ENCODE data around the gene YARS1.

The YARS1 gene

GRCh38 chr1:32758177-32758794 lies 58.9 kb downstream of the YARS1 start:
- H3K36me3 ChIP-seq (ENCODE audit: insufficient read depth, low read length) = no peaks in the 10 kb centered on the region
- peaks cover 53% of the 10 kb centered on the region for H3K4me1 ChIP-seq (ENCODE audit: insufficient read depth, low read length)
- no peaks in the 10 kb centered on the region for H3K9me3 ChIP-seq (ENCODE audit: control insufficient read depth, insufficient read depth, low read length)
- no peak overlapping the region for H3K9ac ChIP-seq (ENCODE audit: low read depth, low read length)

- Histone ChIP-seq H3K9ac (ENCODE audit: low read depth, low read length) (no peak overlapping the region), H3K4me1 (ENCODE audit: insufficient read depth, low read length) (peaks cover 54% of the 10 kb centered on the region), H3K36me3 (ENCODE audit: insufficient read depth, low read length) (no peaks in the 10 kb centered on the region), H3K9me3 (ENCODE audit: control insufficient read depth, insufficient read depth, low read length) (no peaks in the 10 kb centered on the region)
These were observed 59.8 kb downstream of the YARS1 start for GRCh38 chr1:32757213-32757895.

- 0 out of 2 replicates have a peak overlapping the region, but pooled peaks have one; percentile 3 for H3K9ac ChIP-seq (ENCODE audit: low read depth, low read length)
- no peaks in the 10 kb centered on the region for H3K9me3 ChIP-seq (ENCODE audit: control insufficient read depth, insufficient read depth, low read length)
- no peaks in the 10 kb centered on the region for H3K36me3 ChIP-seq (ENCODE audit: insufficient read depth, low read length)
- H3K4me1 ChIP-seq (ENCODE audit: insufficient read depth, low read length) = peaks cover 39% of the 10 kb centered on the region
These were observed 61.4 kb downstream of the YARS1 start for GRCh38 chr1:32755810-32756159.

- Histone ChIP-seq H3K36me3 (ENCODE audit: insufficient read depth, low read length) (no peaks in the 10 kb centered on the region), H3K4me1 (ENCODE audit: insufficient read depth, low read length) (peaks cover 39% of the 10 kb centered on the region), H3K9ac (ENCODE audit: low read depth, low read length) (peak overlapping the region; percentile 46), H3K9me3 (ENCODE audit: control insufficient read depth, insufficient read depth, low read length) (no peaks in the 10 kb centered on the region)
These were observed 61.9 kb downstream of the YARS1 start for GRCh38 chr1:32755098-32755809.

- H3K9ac ChIP-seq (ENCODE audit: low read depth, low read length) = peak overlapping the region; percentile 91
- no peaks in the 10 kb centered on the region for H3K9me3 ChIP-seq (ENCODE audit: control insufficient read depth, insufficient read depth, low read length)
- H3K36me3 ChIP-seq (ENCODE audit: insufficient read depth, low read length) = no peaks in the 10 kb centered on the region
- H3K4me1 ChIP-seq (ENCODE audit: insufficient read depth, low read length) = peaks cover 35% of the 10 kb centered on the region
These were observed 62.7 kb downstream of the YARS1 start for GRCh38 chr1:32754317-32755097.

GRCh38 chr1:32753532-32754316 lies 63.4 kb downstream of the YARS1 start:
- Histone ChIP-seq H3K9ac (ENCODE audit: low read depth, low read length) (peak overlapping the region; percentile 91), H3K36me3 (ENCODE audit: insufficient read depth, low read length) (no peaks in the 10 kb centered on the region), H3K4me1 (ENCODE audit: insufficient read depth, low read length) (peaks cover 27% of the 10 kb centered on the region), H3K9me3 (ENCODE audit: control insufficient read depth, insufficient read depth, low read length) (no peaks in the 10 kb centered on the region)

- H3K4me1 ChIP-seq (ENCODE audit: insufficient read depth, low read length) = peaks cover 4% of the 10 kb centered on the region; the same call in 1 of the 2 replicates
- no peaks in the 10 kb centered on the region for H3K9me3 ChIP-seq (ENCODE audit: control insufficient read depth, insufficient read depth, low read length)
- no peak overlapping the region for H3K9ac ChIP-seq (ENCODE audit: low read depth, low read length)
- H3K36me3 ChIP-seq (ENCODE audit: insufficient read depth, low read length) = no peaks in the 10 kb centered on the region
These were observed 67.4 kb downstream of the YARS1 start for GRCh38 chr1:32749771-32750170.

- H3K36me3 ChIP-seq (ENCODE audit: insufficient read depth, low read length) = no peaks in the 10 kb centered on the region
- no peak overlapping the region for H3K9ac ChIP-seq (ENCODE audit: low read depth, low read length)
- H3K9me3 ChIP-seq (ENCODE audit: control insufficient read depth, insufficient read depth, low read length) = no peaks in the 10 kb centered on the region
- peaks cover 4% of the 10 kb centered on the region; the same call in 1 of the 2 replicates for H3K4me1 ChIP-seq (ENCODE audit: insufficient read depth, low read length)
These were observed 67.8 kb downstream of the YARS1 start for GRCh38 chr1:32749332-32749731.

GRCh38 chr1:32748926-32749325 lies 68.2 kb downstream of the YARS1 start:
- Histone ChIP-seq H3K4me1 (ENCODE audit: insufficient read depth, low read length) (peaks cover 4% of the 10 kb centered on the region; the same call in 1 of the 2 replicates), H3K9me3 (ENCODE audit: control insufficient read depth, insufficient read depth, low read length) (no peaks in the 10 kb centered on the region), H3K36me3 (ENCODE audit: insufficient read depth, low read length) (no peaks in the 10 kb centered on the region), H3K9ac (ENCODE audit: low read depth, low read length) (no peak overlapping the region)

- Histone ChIP-seq H3K36me3 (ENCODE audit: insufficient read depth, low read length) (no peaks in the 10 kb centered on the region), H3K9ac (ENCODE audit: low read depth, low read length) (no peak overlapping the region), H3K4me1 (ENCODE audit: insufficient read depth, low read length) (peaks cover 4% of the 10 kb centered on the region; the same call in 1 of the 2 replicates), H3K9me3 (ENCODE audit: control insufficient read depth, insufficient read depth, low read length) (no peaks in the 10 kb centered on the region)
These were observed 68.8 kb downstream of the YARS1 start for GRCh38 chr1:32748348-32748747.

GRCh38 chr1:32746130-32746529 lies 71.0 kb downstream of the YARS1 start:
- Histone ChIP-seq H3K9ac (ENCODE audit: low read depth, low read length) (no peak overlapping the region), H3K36me3 (ENCODE audit: insufficient read depth, low read length) (no peaks in the 10 kb centered on the region), H3K4me1 (ENCODE audit: insufficient read depth, low read length) (peaks cover 10% of the 10 kb centered on the region; the same call in 1 of the 2 replicates), H3K9me3 (ENCODE audit: control insufficient read depth, insufficient read depth, low read length) (no peaks in the 10 kb centered on the region)

GRCh38 chr1:32744071-32744425 lies 73.1 kb downstream of the YARS1 start:
- Histone ChIP-seq H3K36me3 (ENCODE audit: insufficient read depth, low read length) (no peaks in the 10 kb centered on the region), H3K9ac (ENCODE audit: low read depth, low read length) (no peak overlapping the region), H3K9me3 (ENCODE audit: control insufficient read depth, insufficient read depth, low read length) (no peaks in the 10 kb centered on the region), H3K4me1 (ENCODE audit: insufficient read depth, low read length) (peaks cover 17% of the 10 kb centered on the region; the same call in 1 of the 2 replicates)

GRCh38 chr1:32743380-32744070 lies 73.6 kb downstream of the YARS1 start:
- Histone ChIP-seq H3K9ac (ENCODE audit: low read depth, low read length) (no peak overlapping the region), H3K36me3 (ENCODE audit: insufficient read depth, low read length) (no peaks in the 10 kb centered on the region), H3K9me3 (ENCODE audit: control insufficient read depth, insufficient read depth, low read length) (no peaks in the 10 kb centered on the region), H3K4me1 (ENCODE audit: insufficient read depth, low read length) (peaks cover 17% of the 10 kb centered on the region; the same call in 1 of the 2 replicates)
